OCI-LY3 (cell line): ENCODE data around the gene SPTBN2.

Experiments used
- CTCF ChIP-seq: fragments of 200-600, 300-600 bp; sonication (generic); IDR thresholded peaks from 2 replicates; pipeline ENCODE4 v1.5.1; 2014; ENCODE audit warnings: antibody characterized with exemption, low read length, low read depth
- EZH2phosphoT487 ChIP-seq: fragments of 200-600 bp; shearing (Covaris generic); IDR thresholded peaks from 2 replicates; pipeline ENCODE4 v1.6.1; 2018; ENCODE audit warnings: antibody characterized with exemption, mixed run types, low read depth

GRCh38 chr11:66749091-66749490 lies 20.1 kb upstream of the SPTBN2 start:
- no peak for TF ChIP-seq CTCF
- no peak for TF ChIP-seq EZH2phosphoT487
